GM12874 (cell line): ENCODE measurements around the gene ADRB1.

Experiments used
- TF ChIP-seq, protein P1 (sequence below): IDR thresholded peaks from 2 replicates; pipeline ENCODE4 v1.5.1; 2011; ENCODE audit warnings: low read depth, mild to moderate bottlenecking, control low read depth, low read length, moderate library complexity; ENCODE audit not compliant: insufficient read depth

Gene ADRB1

DNA sequence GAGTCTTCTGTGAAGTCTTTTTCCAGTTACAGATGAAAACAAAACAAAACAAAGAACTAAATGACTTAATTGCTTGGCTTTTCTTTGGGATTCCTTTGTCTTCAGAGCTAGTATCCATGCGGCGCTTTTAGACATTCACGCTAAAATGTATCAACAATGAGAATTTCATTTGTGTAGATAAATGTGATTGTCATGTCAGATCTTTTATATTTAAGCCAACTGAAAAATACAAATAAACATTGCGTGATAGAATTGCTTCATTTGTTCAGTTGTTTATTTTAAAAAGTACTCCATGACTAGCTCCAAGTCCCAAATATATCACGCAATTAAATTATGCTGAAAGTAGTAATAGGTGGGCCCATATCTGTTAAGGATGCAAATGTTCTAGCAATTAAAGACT is 7.9 kb upstream of the ADRB1 start:
- TF ChIP-seq, protein P1, sequence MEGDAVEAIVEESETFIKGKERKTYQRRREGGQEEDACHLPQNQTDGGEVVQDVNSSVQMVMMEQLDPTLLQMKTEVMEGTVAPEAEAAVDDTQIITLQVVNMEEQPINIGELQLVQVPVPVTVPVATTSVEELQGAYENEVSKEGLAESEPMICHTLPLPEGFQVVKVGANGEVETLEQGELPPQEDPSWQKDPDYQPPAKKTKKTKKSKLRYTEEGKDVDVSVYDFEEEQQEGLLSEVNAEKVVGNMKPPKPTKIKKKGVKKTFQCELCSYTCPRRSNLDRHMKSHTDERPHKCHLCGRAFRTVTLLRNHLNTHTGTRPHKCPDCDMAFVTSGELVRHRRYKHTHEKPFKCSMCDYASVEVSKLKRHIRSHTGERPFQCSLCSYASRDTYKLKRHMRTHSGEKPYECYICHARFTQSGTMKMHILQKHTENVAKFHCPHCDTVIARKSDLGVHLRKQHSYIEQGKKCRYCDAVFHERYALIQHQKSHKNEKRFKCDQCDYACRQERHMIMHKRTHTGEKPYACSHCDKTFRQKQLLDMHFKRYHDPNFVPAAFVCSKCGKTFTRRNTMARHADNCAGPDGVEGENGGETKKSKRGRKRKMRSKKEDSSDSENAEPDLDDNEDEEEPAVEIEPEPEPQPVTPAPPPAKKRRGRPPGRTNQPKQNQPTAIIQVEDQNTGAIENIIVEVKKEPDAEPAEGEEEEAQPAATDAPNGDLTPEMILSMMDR = no peak

DNA sequence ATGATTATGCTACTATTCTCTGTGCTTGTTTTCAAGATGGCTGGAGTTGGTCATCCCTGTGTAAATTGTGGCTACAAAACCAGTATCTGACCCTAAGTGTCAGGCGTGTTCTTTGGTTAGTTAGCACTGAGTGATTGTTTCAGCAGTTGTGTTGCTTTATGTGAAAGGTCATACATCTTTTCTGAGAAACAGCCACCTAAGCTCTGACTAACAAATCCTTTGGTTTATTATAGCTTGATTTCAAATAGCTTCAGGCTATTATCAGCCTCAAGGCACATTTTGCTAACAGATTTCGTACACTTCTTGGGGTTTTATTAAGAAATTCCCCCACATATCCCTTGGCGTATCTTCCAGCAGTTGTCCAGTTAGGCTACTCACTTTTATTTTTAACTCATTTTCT is 4.8 kb upstream of the ADRB1 start:
- TF ChIP-seq, protein P1 = no peak

DNA sequence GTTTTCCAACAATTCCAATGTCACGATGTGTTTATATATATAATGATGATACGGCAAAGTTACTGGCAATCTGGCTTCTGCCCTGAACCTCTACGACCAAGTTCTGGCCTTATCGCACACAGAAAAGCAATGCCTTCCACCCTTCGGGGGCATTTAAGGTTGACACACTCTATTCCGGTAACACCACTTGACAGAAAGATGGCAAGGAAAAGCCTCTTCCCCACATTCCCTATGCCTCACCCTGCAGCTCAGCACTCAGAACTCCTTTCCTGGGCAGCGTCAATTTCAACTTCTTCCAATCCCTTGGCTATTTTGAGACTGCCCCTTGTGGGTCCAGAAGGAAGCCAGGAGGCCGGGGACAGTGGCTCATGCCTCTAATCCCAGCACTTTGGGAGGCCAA is 2.5 kb upstream of the ADRB1 start:
- TF ChIP-seq, protein P1 = no peak

DNA sequence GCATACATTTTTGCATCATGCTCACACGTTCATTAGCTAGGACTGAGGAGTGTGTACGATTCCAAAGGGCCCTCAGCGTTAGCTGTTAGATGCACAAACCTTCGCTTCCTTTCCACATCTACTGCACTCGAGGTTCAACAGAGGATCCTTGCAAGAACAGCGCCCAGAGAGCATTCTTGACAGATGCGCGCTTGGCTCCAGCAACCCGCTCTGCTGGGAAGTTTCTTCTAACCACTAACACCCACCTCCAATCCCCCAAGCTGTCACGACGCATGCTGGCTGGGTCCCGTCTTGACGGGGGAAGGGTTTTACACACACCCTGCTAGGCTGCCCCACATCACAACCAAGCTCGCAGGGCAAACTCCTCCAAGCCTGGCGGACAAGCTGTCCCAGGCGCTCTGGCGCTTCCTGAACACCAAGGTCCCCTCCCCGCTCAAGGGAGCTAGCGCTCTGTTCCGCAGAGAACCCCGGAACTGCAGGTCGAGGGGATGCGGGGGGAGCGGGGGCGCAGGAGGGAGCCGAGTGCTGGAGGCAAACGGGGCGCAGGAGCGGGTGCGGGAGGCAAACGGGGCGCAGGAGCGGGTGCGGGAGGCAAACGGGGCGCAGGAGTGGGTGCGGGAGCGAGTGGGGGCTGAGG is 653 bp upstream of the ADRB1 start:
- TF ChIP-seq, protein P1 = no peak

DNA sequence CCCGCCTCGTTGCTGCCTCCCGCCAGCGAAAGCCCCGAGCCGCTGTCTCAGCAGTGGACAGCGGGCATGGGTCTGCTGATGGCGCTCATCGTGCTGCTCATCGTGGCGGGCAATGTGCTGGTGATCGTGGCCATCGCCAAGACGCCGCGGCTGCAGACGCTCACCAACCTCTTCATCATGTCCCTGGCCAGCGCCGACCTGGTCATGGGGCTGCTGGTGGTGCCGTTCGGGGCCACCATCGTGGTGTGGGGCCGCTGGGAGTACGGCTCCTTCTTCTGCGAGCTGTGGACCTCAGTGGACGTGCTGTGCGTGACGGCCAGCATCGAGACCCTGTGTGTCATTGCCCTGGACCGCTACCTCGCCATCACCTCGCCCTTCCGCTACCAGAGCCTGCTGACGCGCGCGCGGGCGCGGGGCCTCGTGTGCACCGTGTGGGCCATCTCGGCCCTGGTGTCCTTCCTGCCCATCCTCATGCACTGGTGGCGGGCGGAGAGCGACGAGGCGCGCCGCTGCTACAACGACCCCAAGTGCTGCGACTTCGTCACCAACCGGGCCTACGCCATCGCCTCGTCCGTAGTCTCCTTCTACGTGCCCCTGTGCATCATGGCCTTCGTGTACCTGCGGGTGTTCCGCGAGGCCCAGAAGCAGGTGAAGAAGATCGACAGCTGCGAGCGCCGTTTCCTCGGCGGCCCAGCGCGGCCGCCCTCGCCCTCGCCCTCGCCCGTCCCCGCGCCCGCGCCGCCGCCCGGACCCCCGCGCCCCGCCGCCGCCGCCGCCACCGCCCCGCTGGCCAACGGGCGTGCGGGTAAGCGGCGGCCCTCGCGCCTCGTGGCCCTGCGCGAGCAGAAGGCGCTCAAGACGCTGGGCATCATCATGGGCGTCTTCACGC is 825 bp downstream of the ADRB1 start:
- TF ChIP-seq, protein P1 = no peak

DNA sequence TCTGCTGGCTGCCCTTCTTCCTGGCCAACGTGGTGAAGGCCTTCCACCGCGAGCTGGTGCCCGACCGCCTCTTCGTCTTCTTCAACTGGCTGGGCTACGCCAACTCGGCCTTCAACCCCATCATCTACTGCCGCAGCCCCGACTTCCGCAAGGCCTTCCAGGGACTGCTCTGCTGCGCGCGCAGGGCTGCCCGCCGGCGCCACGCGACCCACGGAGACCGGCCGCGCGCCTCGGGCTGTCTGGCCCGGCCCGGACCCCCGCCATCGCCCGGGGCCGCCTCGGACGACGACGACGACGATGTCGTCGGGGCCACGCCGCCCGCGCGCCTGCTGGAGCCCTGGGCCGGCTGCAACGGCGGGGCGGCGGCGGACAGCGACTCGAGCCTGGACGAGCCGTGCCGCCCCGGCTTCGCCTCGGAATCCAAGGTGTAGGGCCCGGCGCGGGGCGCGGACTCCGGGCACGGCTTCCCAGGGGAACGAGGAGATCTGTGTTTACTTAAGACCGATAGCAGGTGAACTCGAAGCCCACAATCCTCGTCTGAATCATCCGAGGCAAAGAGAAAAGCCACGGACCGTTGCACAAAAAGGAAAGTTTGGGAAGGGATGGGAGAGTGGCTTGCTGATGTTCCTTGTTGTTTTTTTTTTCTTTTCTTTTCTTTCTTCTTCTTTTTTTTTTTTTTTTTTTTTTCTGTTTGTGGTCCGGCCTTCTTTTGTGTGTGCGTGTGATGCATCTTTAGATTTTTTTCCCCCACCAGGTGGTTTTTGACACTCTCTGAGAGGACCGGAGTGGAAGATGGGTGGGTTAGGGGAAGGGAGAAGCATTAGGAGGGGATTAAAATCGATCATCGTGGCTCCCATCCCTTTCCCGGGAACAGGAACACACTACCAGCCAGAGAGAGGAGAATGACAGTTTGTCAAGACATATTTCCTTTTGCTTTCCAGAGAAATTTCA is 1.7 kb downstream of the ADRB1 start:
- TF ChIP-seq, protein P1 = no peak

DNA sequence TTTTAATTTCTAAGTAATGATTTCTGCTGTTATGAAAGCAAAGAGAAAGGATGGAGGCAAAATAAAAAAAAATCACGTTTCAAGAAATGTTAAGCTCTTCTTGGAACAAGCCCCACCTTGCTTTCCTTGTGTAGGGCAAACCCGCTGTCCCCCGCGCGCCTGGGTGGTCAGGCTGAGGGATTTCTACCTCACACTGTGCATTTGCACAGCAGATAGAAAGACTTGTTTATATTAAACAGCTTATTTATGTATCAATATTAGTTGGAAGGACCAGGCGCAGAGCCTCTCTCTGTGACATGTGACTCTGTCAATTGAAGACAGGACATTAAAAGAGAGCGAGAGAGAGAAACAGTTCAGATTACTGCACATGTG is 2.4 kb downstream of the ADRB1 start:
- TF ChIP-seq, protein P1 = no peak
